GM19372 (cell line): ENCODE results near the gene PPP3CA.

Experiments
- ATAC-seq: cut with Tn5 transposase; IDR thresholded peaks from one replicate; pipeline ENCODE4 v1.9.1; 2021; ENCODE audit warnings: mild to moderate bottlenecking, low read depth, moderate library complexity; ENCODE audit not compliant: unreplicated experiment

Gene PPP3CA

GRCh38 chr4:101071241-101071640 is 276.1 kb downstream of the PPP3CA start:
- ATAC-seq: no peak

- no peak for ATAC-seq
These were observed 279.2 kb downstream of the PPP3CA start for GRCh38 chr4:101068115-101068514.

GRCh38 chr4:101067383-101067782 is 279.9 kb downstream of the PPP3CA start:
- no peak for ATAC-seq

- no peak for ATAC-seq
These were observed 280.6 kb downstream of the PPP3CA start for GRCh38 chr4:101066626-101067170.

- no peak for ATAC-seq
These were observed 281.3 kb downstream of the PPP3CA start for GRCh38 chr4:101065935-101066485.

GRCh38 chr4:101065346-101065745 is 282.0 kb downstream of the PPP3CA start:
- ATAC-seq: no peak

- ATAC-seq: no peak
These were observed 282.7 kb downstream of the PPP3CA start for GRCh38 chr4:101064541-101065180.

- ATAC-seq: no peak
These were observed 291.9 kb downstream of the PPP3CA start for GRCh38 chr4:101055392-101055791.

GRCh38 chr4:101050837-101051205 is 296.5 kb downstream of the PPP3CA start:
- no peak for ATAC-seq

GRCh38 chr4:101050088-101050836 is 297.1 kb downstream of the PPP3CA start:
- no peak for ATAC-seq

- no peak for ATAC-seq
These were observed 297.8 kb downstream of the PPP3CA start for GRCh38 chr4:101049549-101050001.

GRCh38 chr4:101044766-101045165 is 302.6 kb downstream of the PPP3CA start:
- ATAC-seq: no peak

GRCh38 chr4:101042847-101043246 is 304.5 kb downstream of the PPP3CA start:
- ATAC-seq: no peak

- ATAC-seq: no peak
These were observed 306.6 kb downstream of the PPP3CA start for GRCh38 chr4:101040776-101041175.

- ATAC-seq: no peak
These were observed 308.0 kb downstream of the PPP3CA start for GRCh38 chr4:101039367-101039766.

GRCh38 chr4:101037938-101038413 is 309.4 kb downstream of the PPP3CA start:
- ATAC-seq: no peak

GRCh38 chr4:101037249-101037648 is 310.1 kb downstream of the PPP3CA start:
- no peak for ATAC-seq

GRCh38 chr4:101035487-101035886 is 311.8 kb downstream of the PPP3CA start:
- ATAC-seq: no peak

GRCh38 chr4:101033986-101034385 is 313.3 kb downstream of the PPP3CA start:
- ATAC-seq: no peak

GRCh38 chr4:101032541-101032940 is 314.8 kb downstream of the PPP3CA start:
- no peak for ATAC-seq

- ATAC-seq: no peak
These were observed 315.4 kb downstream of the PPP3CA start for GRCh38 chr4:101031971-101032370.
